Stimulated activated CD8-positive, alpha-beta memory T cell treated with anti-CD3 and anti-CD28 coated beads, Interleukin-4, amount 100 ng/mL, for 1 hour (primary cell): ENCODE measurements around the gene ATAT1.

Experiments
- DNase-seq, 2 donors: peaks; one replicate each; pipeline ENCODE4 v3.0.0-alpha.2; 2020; ENCODE audit warnings: low read depth in 2 of 2, low spot score in 1 of 2

ATAT1 gene

DNA sequence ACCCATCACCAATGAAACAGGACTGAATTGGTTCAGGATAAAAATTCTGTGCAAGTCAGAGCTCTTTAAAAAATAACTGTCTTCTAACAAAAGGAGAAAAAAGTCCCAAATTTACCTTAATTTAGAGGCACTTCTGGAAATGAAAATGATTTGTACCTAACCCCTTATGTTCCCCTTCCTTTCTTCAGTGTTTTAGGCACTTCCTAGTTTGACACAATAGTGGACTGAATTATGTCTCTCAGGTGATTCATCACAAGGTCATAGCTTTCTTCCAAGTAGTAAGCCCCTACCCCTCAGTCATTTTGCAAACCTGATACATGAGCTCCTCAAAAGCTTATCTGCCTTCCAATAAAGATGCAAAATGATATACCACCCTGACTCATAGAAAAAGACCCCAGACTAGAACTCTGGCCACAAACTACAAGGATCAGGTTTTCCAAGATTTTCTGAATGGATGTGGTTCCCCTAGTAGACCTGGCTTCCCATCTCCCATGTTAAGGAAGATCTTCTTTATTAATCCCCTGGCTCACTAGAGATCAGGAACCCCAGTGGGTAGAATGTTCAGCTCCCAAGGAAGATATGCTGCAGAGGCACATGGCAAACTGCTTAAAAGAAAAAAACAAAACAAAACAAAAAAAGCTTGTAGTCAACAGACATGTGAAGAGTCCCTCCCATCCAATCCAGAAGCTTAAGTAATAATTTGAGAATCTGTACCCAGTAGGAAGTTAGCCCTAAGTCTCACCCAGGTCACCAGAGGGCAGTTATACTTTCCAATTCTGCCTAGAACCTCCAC is 13.2 kb upstream of the ATAT1 start:
- DNase-seq, result no peak

DNA sequence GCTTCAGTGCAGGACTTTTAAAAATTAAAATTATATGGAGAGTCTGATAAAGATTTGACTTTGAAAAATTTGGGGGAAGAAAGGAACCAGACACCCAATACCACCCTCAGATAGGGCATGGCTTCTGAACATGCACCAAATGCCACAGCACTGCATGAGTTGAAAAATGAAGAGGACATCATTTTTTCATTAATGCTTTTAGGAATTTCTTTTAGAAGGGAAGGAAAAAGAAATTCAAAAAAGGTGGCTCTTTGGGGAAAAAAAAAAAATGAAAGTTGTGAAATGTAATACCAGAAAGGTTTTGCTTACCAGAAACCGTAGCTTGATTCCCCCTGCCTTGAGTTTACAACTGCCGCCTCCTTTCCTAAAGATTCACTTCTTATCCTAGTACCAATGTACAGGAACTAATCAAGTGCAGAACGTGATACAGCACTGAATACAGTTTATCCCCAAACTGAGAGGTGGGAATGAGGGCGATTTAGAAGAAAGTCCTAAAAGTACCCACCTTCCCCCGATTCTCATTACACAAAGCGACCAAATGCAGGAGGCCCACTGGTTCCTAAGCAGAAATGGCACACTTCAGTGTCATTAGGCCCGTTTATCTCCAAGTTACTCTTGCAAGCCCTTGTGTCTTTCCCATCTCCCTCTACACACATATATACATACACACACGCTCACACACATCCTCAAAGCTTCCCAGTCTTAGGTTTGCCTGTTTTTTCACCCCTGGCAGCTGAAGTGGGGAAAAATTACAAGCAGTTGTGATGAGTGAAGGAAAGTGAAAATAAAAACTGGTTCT is 12.4 kb upstream of the ATAT1 start:
- DNase-seq, result no peak

DNA sequence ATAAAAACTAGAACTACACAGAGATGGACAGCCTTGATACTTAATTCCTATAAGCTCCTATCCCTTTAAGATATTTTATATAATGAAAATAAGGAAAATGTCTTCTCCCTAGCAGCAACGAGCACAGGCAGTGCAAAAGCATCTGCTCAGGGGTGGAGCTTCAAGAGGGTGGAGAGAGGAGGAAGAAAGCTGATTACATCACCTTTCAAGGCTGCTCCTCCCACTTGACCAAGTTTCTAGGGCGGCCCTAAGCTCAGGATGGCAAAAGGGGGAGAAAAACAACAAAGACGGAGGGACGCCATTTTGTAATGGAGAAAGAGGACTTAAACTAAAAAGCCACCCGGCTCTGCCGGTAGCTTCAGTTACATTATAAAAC is 11.8 kb upstream of the ATAT1 start:
- peak; percentile 51 to 69 for DNase-seq

DNA sequence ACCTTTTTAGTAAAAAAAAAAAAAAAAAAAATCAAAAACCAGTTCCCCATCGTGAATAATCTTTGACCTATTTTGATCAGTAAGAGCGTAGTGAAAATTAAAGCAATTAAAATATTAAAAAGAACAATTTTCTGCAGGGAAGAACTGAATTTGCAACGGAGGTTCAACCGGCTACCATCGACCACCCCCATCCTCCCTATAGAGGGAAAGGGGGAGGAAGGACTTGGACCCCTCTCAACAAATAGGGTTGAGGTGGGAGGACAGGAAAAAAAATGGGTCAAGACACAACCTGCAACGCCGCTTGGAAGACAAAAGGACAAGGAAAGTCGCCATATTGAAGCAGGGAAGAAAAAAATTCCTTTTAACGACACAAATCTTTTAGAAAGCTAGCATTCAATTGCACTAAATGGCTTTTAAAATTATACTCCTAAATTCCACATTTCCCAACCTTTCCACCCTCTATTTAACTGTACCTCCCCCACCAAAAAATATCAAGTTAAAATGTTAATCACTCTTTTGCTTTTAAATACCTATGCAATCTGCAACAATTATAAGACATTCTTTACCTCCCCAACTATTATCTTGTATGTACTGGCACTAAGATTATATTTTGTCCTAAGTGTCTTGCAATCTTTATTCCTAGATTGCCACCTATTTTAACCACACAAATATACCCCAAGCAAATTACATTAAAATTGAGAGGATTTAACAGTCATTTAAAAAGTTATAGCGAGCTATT is 11.3 kb upstream of the ATAT1 start:
- no peak for DNase-seq

DNA sequence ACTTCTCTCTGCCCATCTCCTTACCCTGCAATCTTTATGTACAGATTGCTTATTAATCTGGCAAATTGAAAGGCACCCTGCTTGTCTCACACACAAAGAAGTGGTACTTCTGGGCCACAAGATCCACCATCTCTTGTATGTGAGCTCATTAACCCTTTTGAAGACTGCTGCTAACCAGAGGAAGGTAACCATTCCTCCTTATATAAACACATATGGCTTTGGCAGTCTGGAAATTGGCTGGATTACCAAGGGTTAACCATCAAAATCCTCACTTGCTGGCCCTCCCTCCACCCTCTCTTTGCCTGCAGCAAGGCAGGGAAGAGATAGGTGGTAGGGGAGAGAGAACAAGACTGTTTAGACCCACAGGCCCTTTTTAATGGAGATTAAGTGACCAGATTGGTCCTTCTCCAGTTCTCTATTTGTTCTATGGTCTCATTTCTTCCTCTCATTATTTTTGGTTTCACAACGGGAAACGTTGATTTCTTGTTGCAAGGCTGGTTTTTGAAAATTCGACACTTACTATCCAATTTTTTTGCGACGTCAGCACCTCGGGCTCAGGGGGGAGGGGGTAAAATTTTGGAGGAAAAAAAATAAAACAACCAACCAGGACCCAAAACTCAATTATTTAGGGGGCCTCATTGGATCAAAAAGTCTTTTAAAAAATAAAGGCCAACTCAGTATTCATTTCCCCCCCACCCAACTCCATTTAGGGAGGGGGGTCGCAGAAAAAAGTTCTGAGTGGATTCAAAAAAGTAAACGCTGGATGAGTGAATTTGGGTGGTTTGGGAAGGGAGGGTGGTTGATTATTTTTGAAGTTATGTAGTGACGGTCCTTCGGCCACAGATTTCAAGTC is 10.5 kb upstream of the ATAT1 start:
- DNase-seq, result no peak

DNA sequence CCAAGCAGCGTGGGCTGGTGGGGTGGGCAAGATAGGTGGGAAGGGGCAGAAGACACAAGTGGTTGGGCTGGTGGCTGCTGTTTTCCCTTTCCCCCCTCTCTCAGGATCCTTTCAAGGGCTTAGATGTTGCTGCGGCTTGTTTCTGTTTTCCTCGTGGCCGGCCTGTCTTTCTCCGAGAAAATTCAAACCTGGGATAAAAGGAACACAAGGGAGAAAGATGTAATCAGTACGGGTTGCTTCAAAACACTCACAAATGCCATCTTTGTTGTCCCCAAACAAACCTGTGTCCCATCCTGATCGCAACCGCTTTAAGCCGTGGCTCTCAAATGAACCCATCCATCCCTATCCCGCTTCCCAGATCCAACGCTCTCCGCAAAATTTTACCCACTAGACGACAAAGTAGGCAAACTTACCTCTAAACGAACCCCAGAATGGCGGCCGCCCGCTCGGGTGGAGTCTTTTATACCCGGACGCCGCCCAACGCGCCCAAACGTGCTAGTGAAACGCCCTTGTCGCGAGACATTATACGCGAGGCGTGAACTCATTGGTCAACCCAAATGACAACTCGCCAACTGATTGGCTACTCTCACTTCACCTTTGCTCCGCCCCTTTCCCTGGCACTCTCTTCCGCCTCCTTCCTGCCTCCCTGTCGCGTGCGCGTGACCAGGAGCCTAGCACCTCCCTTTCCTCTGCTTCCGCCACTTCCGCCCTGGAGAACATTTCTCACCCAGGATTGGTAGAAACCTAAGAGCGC is 9.7 kb upstream of the ATAT1 start, which contains the start of gene PPP1R10:
Gene PPP1R10 (minus strand): TSS at position 433 of the 754 bp plus-strand sequence. CDS start 7,299 bp downstream, outside the sequence.
- DNase-seq, result peak; percentile 92 to 96

DNA sequence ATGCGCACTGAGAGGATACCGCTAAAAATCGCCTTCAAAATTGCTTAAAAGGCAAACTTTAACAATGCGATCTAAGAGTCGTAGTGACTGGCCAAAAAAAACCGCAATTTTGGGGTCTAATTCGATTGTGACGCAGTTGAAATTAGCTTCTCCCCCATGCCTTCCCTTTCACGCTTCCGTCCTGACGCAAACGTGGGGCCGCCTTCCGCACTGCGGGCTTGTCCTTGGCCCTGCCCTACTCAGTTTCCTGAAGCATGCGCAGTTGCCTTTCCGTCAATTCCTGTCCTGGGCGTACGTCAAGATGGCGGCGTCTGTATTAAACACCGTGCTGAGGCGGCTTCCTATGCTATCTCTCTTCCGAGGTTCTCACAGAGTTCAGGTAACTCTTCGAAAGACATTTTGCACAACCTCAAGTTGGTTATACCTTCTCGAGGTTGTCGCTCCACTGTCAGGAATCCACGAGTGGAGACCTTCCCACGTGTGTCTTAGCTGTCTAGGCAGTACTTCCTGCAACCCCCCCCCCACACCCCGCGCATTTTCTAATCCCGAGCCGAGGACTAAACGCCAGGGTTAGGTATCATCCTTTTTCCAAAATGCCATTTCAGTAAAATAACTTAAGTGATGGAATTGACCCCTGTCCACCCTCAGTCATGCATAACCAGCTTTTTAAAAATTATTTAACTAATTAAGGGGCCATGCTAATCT is 9.0 kb upstream of the ATAT1 start, which contains the start of gene MRPS18B:
Gene MRPS18B (plus strand): TSS at position 276 of the 705 bp plus-strand sequence. CDS start 26 bp downstream, at position 302.
- peak; percentile 93 to 97 for DNase-seq

DNA sequence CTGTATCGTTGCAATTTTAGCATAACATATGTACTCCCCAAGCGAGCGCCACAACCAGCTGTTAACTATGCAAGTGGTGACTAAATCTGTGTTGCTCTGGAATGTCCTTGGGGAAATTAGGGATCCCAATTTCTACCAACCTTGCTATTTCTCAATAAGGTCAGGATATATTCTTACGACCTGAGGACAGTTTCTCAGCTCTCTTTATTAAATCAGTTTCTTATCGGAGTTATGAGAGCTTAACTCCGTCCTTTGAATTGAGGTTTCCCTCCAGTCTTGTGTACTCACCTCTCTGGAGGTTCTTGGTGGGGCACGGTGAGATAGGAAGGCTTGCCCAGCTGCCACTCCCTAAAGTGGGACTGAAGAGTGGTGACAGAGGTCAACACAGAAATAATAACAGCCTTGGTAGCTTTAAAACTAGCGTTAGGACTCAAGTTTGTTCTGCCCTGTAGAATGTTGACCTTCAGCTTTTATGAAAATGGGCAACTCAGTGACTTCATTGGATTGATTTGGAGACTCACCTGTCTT is 8.3 kb upstream of the ATAT1 start:
- no peak for DNase-seq

DNA sequence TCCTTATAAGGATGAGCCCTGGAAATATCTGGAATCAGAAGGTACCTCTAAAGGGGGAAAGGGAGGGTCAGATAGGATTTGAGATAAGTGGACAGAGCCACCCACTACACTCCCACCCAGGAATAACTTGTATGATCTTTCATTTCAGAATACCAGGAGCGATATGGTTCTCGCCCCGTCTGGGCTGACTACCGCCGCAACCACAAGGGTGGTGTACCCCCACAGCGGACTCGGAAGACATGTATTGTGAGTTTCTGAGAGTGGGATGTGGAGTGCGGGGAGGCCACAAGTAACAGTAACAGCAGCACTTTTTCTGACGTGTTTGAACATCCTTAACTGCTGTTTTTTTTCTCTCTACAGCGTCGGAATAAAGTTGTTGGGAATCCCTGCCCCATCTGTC is 7.1 kb upstream of the ATAT1 start:
- no peak for DNase-seq

DNA sequence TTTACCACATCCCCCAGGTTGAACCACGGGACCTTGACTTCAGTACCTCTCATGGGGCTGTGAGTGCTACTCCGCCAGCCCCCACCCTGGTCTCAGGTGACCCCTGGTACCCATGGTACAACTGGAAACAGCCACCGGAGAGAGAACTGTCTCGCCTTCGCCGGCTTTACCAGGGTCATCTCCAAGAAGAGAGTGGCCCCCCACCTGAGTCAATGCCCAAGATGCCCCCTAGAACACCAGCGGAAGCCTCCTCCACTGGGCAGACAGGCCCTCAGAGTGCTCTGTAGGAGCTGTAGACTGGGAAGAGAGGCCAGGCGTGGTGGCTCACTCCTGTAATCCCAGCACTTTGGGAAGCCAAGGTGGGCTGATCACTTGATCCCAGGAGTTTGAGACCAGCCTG is 1.2 kb upstream of the ATAT1 start:
- no peak for DNase-seq

DNA sequence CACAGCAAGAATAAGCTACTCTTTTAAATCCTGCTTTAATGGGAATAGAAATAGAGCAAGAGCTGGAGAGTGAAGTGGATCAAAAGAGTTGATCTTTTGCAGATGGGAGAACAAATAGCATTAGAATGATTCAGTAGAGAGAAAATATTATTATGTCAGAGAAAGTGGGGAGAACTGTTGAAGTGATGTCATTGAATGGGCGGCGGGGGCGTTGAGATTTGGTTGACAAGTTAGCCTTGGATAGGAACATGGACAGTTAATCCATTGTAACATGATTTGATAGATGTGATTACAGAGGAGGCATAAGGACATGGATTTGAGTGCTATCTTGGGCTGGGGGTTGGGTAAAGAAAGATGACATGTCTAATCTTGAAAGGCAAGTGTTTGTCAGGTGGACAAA is 9.2 kb downstream of the ATAT1 start:
- no peak for DNase-seq

DNA sequence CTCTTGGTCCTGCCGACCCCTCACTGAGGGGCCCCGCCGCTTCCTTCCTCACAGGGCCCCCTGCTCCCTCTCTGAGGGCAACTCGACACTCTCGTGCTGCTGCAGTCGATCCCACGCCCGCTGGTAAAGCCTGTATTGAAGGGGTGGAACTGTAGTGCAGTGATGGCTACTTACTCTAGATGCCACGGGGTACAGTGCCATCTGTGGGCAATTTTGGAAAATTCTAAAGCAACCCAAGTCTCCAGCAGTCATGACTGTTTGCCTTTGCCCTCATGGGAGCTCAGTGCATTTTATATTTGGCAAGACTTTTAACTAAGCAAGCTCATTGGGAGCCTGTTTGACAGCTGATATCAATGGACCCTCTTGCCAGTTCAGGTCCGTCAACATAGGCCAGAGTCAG is 13.8 kb downstream of the ATAT1 start:
- DNase-seq, result no peak

DNA sequence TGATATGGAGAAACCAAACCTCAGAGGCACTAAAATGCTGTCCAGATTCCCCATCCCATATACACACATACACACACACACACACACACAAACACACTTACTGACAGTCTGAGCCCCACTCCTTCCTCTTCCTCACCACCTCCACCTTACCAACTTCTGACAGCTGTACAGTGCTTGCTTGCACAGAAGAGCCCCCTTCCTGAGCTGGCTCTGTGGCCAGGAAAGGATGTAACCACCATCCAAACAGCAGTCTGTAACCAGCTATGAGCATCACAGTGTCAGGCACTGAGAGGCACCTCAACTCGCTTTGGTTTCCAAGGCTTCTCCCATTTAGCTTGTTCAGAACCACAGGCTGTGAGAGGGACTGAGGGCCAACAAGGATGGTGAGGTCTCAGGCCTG is 14.4 kb downstream of the ATAT1 start:
- no peak for DNase-seq

DNA sequence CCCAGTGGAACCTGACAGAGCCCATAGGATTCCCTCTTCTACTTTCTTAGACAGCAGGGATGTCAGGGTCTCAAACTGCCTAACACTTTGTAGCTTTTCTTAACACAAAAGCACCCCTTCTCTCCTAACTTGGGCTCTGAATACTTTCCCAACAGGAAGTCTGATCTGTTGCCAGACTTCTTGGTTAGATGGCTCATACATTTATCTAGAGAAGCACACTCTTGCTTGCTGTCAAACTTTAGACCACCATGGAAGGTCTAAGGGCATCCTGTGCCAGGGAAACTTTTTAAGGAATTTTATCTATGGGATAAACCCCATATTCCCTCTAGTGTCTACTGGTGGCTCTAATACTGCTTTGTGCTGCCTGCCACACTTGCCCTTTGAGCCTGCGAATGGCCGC is 17.0 kb downstream of the ATAT1 start:
- no peak for DNase-seq

DNA sequence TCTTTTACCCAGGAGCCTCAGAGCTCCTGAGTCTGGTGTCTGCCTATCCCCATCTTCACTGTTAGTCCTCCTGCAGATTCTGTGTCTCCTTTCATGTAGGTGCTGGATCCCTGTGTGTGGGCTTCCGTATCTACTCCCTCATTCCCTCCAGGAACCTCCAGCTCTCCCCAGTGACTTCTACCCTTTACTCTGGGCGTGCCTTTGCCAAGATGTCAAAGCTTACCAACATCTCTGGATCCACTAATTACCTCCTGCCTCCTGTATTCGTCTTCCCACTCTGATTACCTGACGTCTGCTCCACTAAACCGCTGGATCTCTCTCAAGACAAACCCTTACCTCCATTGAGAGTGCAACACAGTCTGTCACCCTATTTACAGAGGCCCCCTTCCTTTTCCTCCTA is 18.1 kb downstream of the ATAT1 start:
- no peak for DNase-seq

DNA sequence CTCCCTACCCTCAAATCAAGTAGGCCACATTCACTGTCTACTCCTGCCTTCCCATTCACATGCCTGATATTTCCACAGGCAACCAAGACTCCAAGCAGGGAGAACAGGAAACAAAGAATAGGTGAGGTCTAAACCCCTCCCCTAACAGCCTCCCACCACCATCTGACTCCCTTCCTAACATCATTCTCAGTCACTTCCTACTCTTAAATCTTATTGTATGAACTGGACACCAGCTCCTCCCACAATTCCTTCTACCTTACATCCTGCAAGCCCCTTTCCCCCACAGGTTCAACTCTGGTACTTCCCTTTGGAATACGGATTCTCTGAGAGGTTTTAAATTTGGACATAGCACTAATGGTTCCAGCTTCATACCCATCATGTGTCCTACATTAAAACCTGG is 19.3 kb downstream of the ATAT1 start:
- no peak for DNase-seq

DNA sequence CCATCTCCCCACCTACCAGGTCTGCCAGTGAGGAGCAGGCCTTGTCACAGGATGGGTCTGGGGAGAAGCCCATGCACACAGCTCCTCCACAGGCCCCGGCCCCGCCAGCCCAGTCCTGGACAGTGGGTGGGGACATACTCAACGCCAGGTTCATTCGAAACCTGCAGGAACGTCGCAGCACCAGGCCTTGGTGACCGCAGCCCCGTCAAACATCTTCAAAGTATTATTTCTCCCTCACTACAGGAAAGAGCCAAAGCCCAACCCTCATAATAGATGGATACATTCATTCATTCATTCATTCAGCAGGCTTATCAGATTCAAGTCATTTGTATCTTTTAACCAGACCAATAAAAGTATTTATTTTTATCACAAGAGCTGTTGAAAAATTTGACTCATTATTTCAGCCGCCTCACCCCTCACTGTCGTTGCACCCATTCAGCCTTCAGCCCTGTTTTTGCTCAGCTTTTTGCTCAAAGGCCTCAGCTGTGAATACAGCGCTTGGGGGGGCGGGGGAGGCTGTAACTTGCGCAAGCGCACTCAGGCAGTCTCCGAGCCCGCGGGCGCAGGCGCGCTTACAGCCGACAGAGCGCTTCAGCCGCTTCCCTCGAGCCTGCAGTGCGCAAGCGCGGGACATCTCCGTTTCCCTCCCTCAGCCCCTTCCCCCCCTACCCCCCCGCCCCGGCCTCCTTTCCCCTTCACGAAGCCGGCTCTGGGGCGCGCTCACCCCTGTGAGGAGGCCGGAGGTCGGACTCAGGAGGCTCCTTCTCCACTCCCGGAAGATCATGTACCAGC is 20.0 kb downstream of the ATAT1 start, which contains the start of gene C6orf136:
Gene C6orf136 (plus strand): TSS at position 684 of the 792 bp plus-strand sequence. CDS start 99 bp downstream, at position 783.
- DNase-seq, result peak; percentile 81 to 91
